T-helper 1 cell treated with Interleukin-12 subunit alpha and Interleukin-12 subunit beta and Interleukin-4 antibody, amounts not matched to agents 30 μg/mL and 1 μg/mL, for 36 hours (primary cell): ENCODE data around the gene SERPINB6.
"Not testable (repeated sequence)": the region's sequence is repeated elsewhere in the genome, so short reads cannot be mapped to it uniquely, and the experiment has no call there.

Experiments used
- H3K27ac Mint-ChIP-seq: one replicate; pipeline ENCODE4 v1.8.0; 2021; ENCODE audit warnings: mild to moderate bottlenecking, mixed read lengths
- H3K27me3 Mint-ChIP-seq: one replicate; pipeline ENCODE4 v1.8.0; 2021; ENCODE audit warnings: low read depth, mixed read lengths
- H3K36me3 Mint-ChIP-seq: one replicate; pipeline ENCODE4 v1.8.0; 2021; ENCODE audit warnings: low read depth, mixed read lengths
- H3K4me1 Mint-ChIP-seq: one replicate; pipeline ENCODE4 v1.8.0; 2021; ENCODE audit warnings: low read depth, mixed read lengths
- H3K4me3 Mint-ChIP-seq: one replicate; pipeline ENCODE4 v1.8.0; 2021; ENCODE audit warnings: mild to moderate bottlenecking, moderate library complexity, mixed read lengths
- H3K9me3 Mint-ChIP-seq: one replicate; pipeline ENCODE4 v1.8.0; 2021; ENCODE audit warnings: mixed read lengths

Gene SERPINB6

GRCh38 chr6:3006476-3006875 lies 35.1 kb upstream of the SERPINB6 start:
- H3K4me3 Mint-ChIP-seq = no peak overlapping the region

GRCh38 chr6:3005874-3006273 lies 34.5 kb upstream of the SERPINB6 start:
- peaks cover 62% of the 10 kb centered on the region for H3K36me3 Mint-ChIP-seq
- H3K27ac Mint-ChIP-seq = no peak overlapping the region
- no peak overlapping the region for H3K4me3 Mint-ChIP-seq
- peaks cover 12% of the 10 kb centered on the region for H3K4me1 Mint-ChIP-seq
- peaks cover 18% of the 10 kb centered on the region for H3K9me3 Mint-ChIP-seq
- no peaks in the 10 kb centered on the region for H3K27me3 Mint-ChIP-seq

More at GRCh38 chr6:3006476-3006875, 35.1 kb upstream of the SERPINB6 start:
- Mint-ChIP-seq H3K9me3 (peaks cover 24% of the 10 kb centered on the region), H3K36me3 (peaks cover 68% of the 10 kb centered on the region), H3K27me3 (no peaks in the 10 kb centered on the region), H3K27ac (no peak overlapping the region), H3K4me1 (peaks cover 12% of the 10 kb centered on the region)

- Mint-ChIP-seq H3K4me1 (peaks cover 12% of the 10 kb centered on the region), H3K27ac (no peak overlapping the region), H3K27me3 (no peaks in the 10 kb centered on the region), H3K36me3 (peaks cover 54% of the 10 kb centered on the region), H3K4me3 (no peak overlapping the region), H3K9me3 (peaks cover 10% of the 10 kb centered on the region)
Measured at GRCh38 chr6:3005077-3005476, 33.7 kb upstream of the SERPINB6 start.

- peaks cover 19% of the 10 kb centered on the region for H3K4me1 Mint-ChIP-seq
- peak overlapping the region; percentile 47 for H3K4me3 Mint-ChIP-seq
- peaks cover 37% of the 10 kb centered on the region for H3K36me3 Mint-ChIP-seq
- not testable (repeated sequence) for H3K27me3 Mint-ChIP-seq, H3K9me3 Mint-ChIP-seq, H3K27ac Mint-ChIP-seq
Measured at GRCh38 chr6:3003226-3003625, 31.9 kb upstream of the SERPINB6 start.

GRCh38 chr6:3001773-3002293 lies 30.5 kb upstream of the SERPINB6 start:
- Mint-ChIP-seq H3K27ac (no peak overlapping the region), H3K9me3 (no peaks in the 10 kb centered on the region), H3K4me1 (peaks cover 23% of the 10 kb centered on the region), H3K27me3 (no peaks in the 10 kb centered on the region), H3K4me3 (peak overlapping the region; percentile 44), H3K36me3 (peaks cover 25% of the 10 kb centered on the region)

GRCh38 chr6:3001146-3001772 lies 29.9 kb upstream of the SERPINB6 start:
- H3K36me3 Mint-ChIP-seq = peaks cover 20% of the 10 kb centered on the region
- no peaks in the 10 kb centered on the region for H3K27me3 Mint-ChIP-seq
- peak overlapping the region; percentile 87 for H3K4me3 Mint-ChIP-seq
- H3K27ac Mint-ChIP-seq = no peak overlapping the region
- H3K4me1 Mint-ChIP-seq = peaks cover 23% of the 10 kb centered on the region
- no peaks in the 10 kb centered on the region for H3K9me3 Mint-ChIP-seq

- Mint-ChIP-seq H3K36me3 (peaks cover 10% of the 10 kb centered on the region), H3K9me3 (no peaks in the 10 kb centered on the region), H3K27me3 (no peaks in the 10 kb centered on the region), H3K27ac (peak within 1 kb of the TSS; percentile 86), H3K4me3 (peak within 1 kb of the TSS; percentile 90), H3K4me1 (peaks cover 23% of the 10 kb centered on the region)
Measured at GRCh38 chr6:2999618-3000557, 28.5 kb upstream of the SERPINB6 start, which contains the start of gene NQO2. TSS of gene NQO2 (plus strand) at chr6:2999894. CDS start at chr6:3006553, 6,659 bp downstream.

GRCh38 chr6:2998998-2999617 lies 27.7 kb upstream of the SERPINB6 start:
- Mint-ChIP-seq H3K27me3 (no peaks in the 10 kb centered on the region), H3K36me3 (peaks cover 4% of the 10 kb centered on the region)

GRCh38 chr6:2998249-2998997 lies 27.1 kb upstream of the SERPINB6 start:
- peak overlapping the region; percentile 90 for H3K4me3 Mint-ChIP-seq
- not testable (repeated sequence) for H3K9me3 Mint-ChIP-seq, H3K36me3 Mint-ChIP-seq, H3K27me3 Mint-ChIP-seq
- H3K27ac Mint-ChIP-seq = peak overlapping the region; percentile 50
- peaks cover 23% of the 10 kb centered on the region for H3K4me1 Mint-ChIP-seq

More at GRCh38 chr6:2998998-2999617, 27.7 kb upstream of the SERPINB6 start:
- no peaks in the 10 kb centered on the region for H3K9me3 Mint-ChIP-seq
- H3K27ac Mint-ChIP-seq = peak overlapping the region; percentile 86
- H3K4me3 Mint-ChIP-seq = peak overlapping the region; percentile 90
- peaks cover 23% of the 10 kb centered on the region for H3K4me1 Mint-ChIP-seq

- H3K4me1 Mint-ChIP-seq = peaks cover 19% of the 10 kb centered on the region
- no peak overlapping the region for H3K4me3 Mint-ChIP-seq
- no peaks in the 10 kb centered on the region for H3K27me3 Mint-ChIP-seq
- H3K36me3 Mint-ChIP-seq = no peaks in the 10 kb centered on the region
- no peak overlapping the region for H3K27ac Mint-ChIP-seq
- H3K9me3 Mint-ChIP-seq = no peaks in the 10 kb centered on the region
Measured at GRCh38 chr6:2993755-2994317, 22.5 kb upstream of the SERPINB6 start.

GRCh38 chr6:2992330-2992979 lies 21.1 kb upstream of the SERPINB6 start:
- peaks cover 20% of the 10 kb centered on the region for H3K4me1 Mint-ChIP-seq
- H3K36me3 Mint-ChIP-seq = no peaks in the 10 kb centered on the region
- no peak overlapping the region for H3K4me3 Mint-ChIP-seq
- no peak overlapping the region for H3K27ac Mint-ChIP-seq
- H3K9me3 Mint-ChIP-seq = no peaks in the 10 kb centered on the region
- no peaks in the 10 kb centered on the region for H3K27me3 Mint-ChIP-seq

- peaks cover 22% of the 10 kb centered on the region for H3K4me1 Mint-ChIP-seq
- no peaks in the 10 kb centered on the region for H3K9me3 Mint-ChIP-seq
- H3K27ac Mint-ChIP-seq = peak overlapping the region; percentile 97
- H3K36me3 Mint-ChIP-seq = no peaks in the 10 kb centered on the region
- peak overlapping the region; percentile 87 for H3K4me3 Mint-ChIP-seq
- H3K27me3 Mint-ChIP-seq = peaks cover under 1% of the 10 kb centered on the region
Measured at GRCh38 chr6:2990932-2991506, 19.7 kb upstream of the SERPINB6 start.
